ENCODE data around the gene KAT6B. TPM values are rescaled to one million over a fixed set of nuclear protein-coding genes. Genes with fewer than 3 reads are reported as not detected.

Gene KAT6B
- total and polyA plus RNA-seq, 2 of the 8 experiments (the other 6 are each of a cell fraction or from before 2014, with no cell fraction given), result 7.3 to 30.8 TPM

GRCh38 chr10:75049316-75050148 lies 223.1 kb downstream of the KAT6B start:
- Histone ChIP-seq H2BK20ac (ENCODE audit: low read length) (no peak overlapping the region), H3K4me1 (replicated peaks in 1 of 4; ENCODE audit: control insufficient read depth in 3 of 4, insufficient read depth in 4 of 4, low read length in 3 of 4) (no peaks in the 10 kb centered on the region; a peak in 2 of 7 replicates), H3K36me3 (ENCODE audit: control insufficient read depth in 2 of 4, insufficient read depth in 4 of 4, low read length in 3 of 4) (no peaks in the 10 kb centered on the region), H4K8ac (ENCODE audit: extremely low read depth, insufficient read depth, low read length) (no peak overlapping the region; the same call in 1 of the 2 replicates), H3K27ac (ENCODE audit: low read depth, low read length) (no peak overlapping the region), H4K91ac (replicated peaks; ENCODE audit: insufficient read length, low read length) (no peak overlapping the region), H3K23ac (ENCODE audit: insufficient read length) (no peak overlapping the region), H3K23me2 (ENCODE audit: low read depth, low read length) (no peaks in the 10 kb centered on the region), H3K4ac (replicated peaks; ENCODE audit: insufficient read length, low read depth, low read length) (no peak overlapping the region), H3K79me1 (ENCODE audit: low read depth, low read length) (no peaks in the 10 kb centered on the region), H3K9ac (replicated peaks in 1 of 4; ENCODE audit: extremely low read depth in 1 of 4, low read depth in 3 of 4, low read length in 3 of 4) (no peak overlapping the region), H3K79me2 (ENCODE audit: control insufficient read depth in 1 of 2, insufficient read depth in 2 of 2, low read length in 2 of 2) (no peaks in the 10 kb centered on the region), H3K27me3 (replicated peaks in 1 of 4; ENCODE audit: control insufficient read depth in 3 of 4, extremely low read depth in 1 of 4, insufficient read depth in 3 of 4, low read length in 3 of 4) (no peaks in the 10 kb centered on the region), H2AK5ac (ENCODE audit: low read depth, low read length) (no peak overlapping the region), H2BK15ac (ENCODE audit: low read length) (no peak overlapping the region), H4K20me1 (replicated peaks in 1 of 2; ENCODE audit: control insufficient read depth in 1 of 2, insufficient read depth in 2 of 2, low read length in 2 of 2) (no peaks in the 10 kb centered on the region), H3K14ac (ENCODE audit: insufficient read length) (no peak overlapping the region), H3K18ac (ENCODE audit: extremely low read depth, low read length) (no peak overlapping the region), H3K4me3 (ENCODE audit: extremely low read depth in 1 of 4, insufficient read depth in 2 of 4, low read depth in 3 of 4, low read length in 4 of 4) (no peak overlapping the region), H3K4me2 (ENCODE audit: insufficient read depth in 1 of 2, low read depth in 2 of 2, low read length in 2 of 2) (no peak overlapping the region), H3K9me3 (ENCODE audit: insufficient read depth in 2 of 2, low read depth in 1 of 2, low read length in 1 of 2) (no peaks in the 10 kb centered on the region), H2BK5ac (ENCODE audit: low read depth, low read length) (no peak overlapping the region; the same call in 1 of the 2 replicates), H2BK12ac (ENCODE audit: low read depth, low read length) (no peak overlapping the region), H2BK120ac (replicated peaks; ENCODE audit: low read depth, low read length) (no peak overlapping the region), H3K56ac (replicated peaks; ENCODE audit: insufficient read length, low read depth, low read length) (no peak overlapping the region), H4K5ac (ENCODE audit: insufficient read length, low read depth, low read length) (no peak overlapping the region), H2AFZ (ENCODE audit: low read length) (0 out of 2 replicates have a peak overlapping the region, but pooled peaks have one; percentile 63)
- CTCF ChIA-PET (ENCODE audit: partially characterized antibody), result interaction anchor here (0.6 to 0.8 kb wide), 2 partner anchors 18 to 20 kb away, joined by 3 read pairs; no protein-coding TSS in a partner anchor
- no peak for FAIRE-seq
- POLR2A ChIA-PET (ENCODE audit: partially characterized antibody), result no interaction called here
- TF ChIP-seq BCL11A (IDR thresholded peaks at IDR 0.05; ENCODE audit: low read depth in 2 of 2, low read length in 2 of 2) (no peak), GTF2F1 (IDR thresholded peaks at IDR 0.05; ENCODE audit: borderline replicate concordance, low read depth, low read length) (no peak), TBP (IDR thresholded peaks at IDR 0.05; ENCODE audit: low read depth, low read length) (no peak), KDM1A (IDR thresholded peaks at IDR 0.05; ENCODE audit: borderline replicate concordance, low read length) (no peak), SIN3A (conservative IDR thresholded peaks at IDR 0.05 in 1 of 2, IDR thresholded peaks at IDR 0.05 in 1 of 2; ENCODE audit: low read depth in 1 of 2, low read length in 2 of 2) (no peak), RFX5 (IDR thresholded peaks at IDR 0.05; ENCODE audit: borderline replicate concordance, low read depth, low read length) (no peak), KDM5A (IDR thresholded peaks at IDR 0.05; ENCODE audit: low read length) (no peak)
- WGBS, 2 experiments (ENCODE audit: extremely low coverage in 1 of 2, insufficient coverage in 1 of 2, insufficient read length in 1 of 2, insufficient replicate concordance in 2 of 2, low coverage in 1 of 2, low lambda C conversion rate in 2 of 2, missing lambda C conversion rate in 1 of 2), result 88% methylated on average over 19 of the region's 19 CpGs; no CpG with 5 or more reads in 1 of the 2 experiments
- no peak for DNase-seq (ENCODE audit: low read depth in 1 of 2, low spot score in 2 of 2)

All from H1 (cell line).